HepG2 (cell line): ENCODE results near the gene GCNT3. TPM values are rescaled to one million over a fixed set of nuclear protein-coding genes. Genes with fewer than 3 reads are reported as not detected.

Experiments used
- CEBPB ChIP-seq: IDR thresholded peaks from 2 replicates; pipeline ENCODE4 v1.6.1; 2011; ENCODE audit warnings: low read depth, low read length, improper control_type of control experiment, borderline replicate concordance
- FOXO4 ChIP-seq: sonication (generic); formaldehyde crosslinking; conservative IDR thresholded peaks from 2 replicates; pipeline ENCODE4 v1.8.1; 2023; ENCODE audit warnings: missing genetic modification reagents
- SAP130 ChIP-seq: IDR thresholded peaks from 2 replicates; pipeline ENCODE4 v1.6.1; 2016; ENCODE audit warnings: low read depth
- THAP11 ChIP-seq: IDR thresholded peaks from 2 replicates; pipeline ENCODE4 v1.6.1; 2016; ENCODE audit warnings: missing biosample characterization, missing genetic modification reagents
- XBP1 ChIP-seq: sonication (generic); formaldehyde crosslinking; IDR thresholded peaks from 2 replicates; pipeline ENCODE4 v1.5.0; 2020; ENCODE audit warnings: missing genetic modification reagents
- ZIK1 ChIP-seq: sonication (generic); formaldehyde crosslinking; IDR thresholded peaks from 2 replicates; pipeline ENCODE4 v1.5.0; 2020; ENCODE audit warnings: mild to moderate bottlenecking, low read depth, missing genetic modification reagents, borderline replicate concordance
- ZNF101 ChIP-seq: sonication (generic); formaldehyde crosslinking; IDR thresholded peaks from 2 replicates; pipeline ENCODE4 v1.4.0; 2020; ENCODE audit warnings: mild to moderate bottlenecking, low read depth, missing genetic modification reagents, borderline replicate concordance
- ZNF503 ChIP-seq: sonication (generic); formaldehyde crosslinking; IDR thresholded peaks from 2 replicates; pipeline ENCODE4 v1.4.0; 2020; ENCODE audit warnings: missing genetic modification reagents
- ZNF674 ChIP-seq: sonication (generic); formaldehyde crosslinking; IDR thresholded peaks from 2 replicates; pipeline ENCODE4 v1.5.0; 2020; ENCODE audit warnings: low read depth, mild to moderate bottlenecking, missing genetic modification reagents
- polyA plus RNA-seq, 8 experiments: library from polyadenylated mRNA; depleted of rRNA in 3 of 8; stranded (reverse) in 7 of 8; unstranded in 1 of 8; fragments of >200 nt; fragmentation: Illumina TruSeq in 4 of 8; extraction: Trizol in 4 of 8; gene quantifications; 2 replicates each; pipeline versions ENCODE4 v1.2.1 to v1.2.3, GENCODE V29; 2011 to 2016; ENCODE audit warnings: low read depth in 4 of 8, missing spikeins in 1 of 8, mixed read lengths in 1 of 8; ENCODE audit not compliant: insufficient read depth in 1 of 8
- total RNA-seq, 5 experiments: library from RNA; depleted of rRNA; stranded (reverse); fragments of >200 nt; fragmentation: Illumina TruSeq; extraction: Trizol; gene quantifications; 2 replicates each; pipeline ENCODE4 v1.2.3, GENCODE V29; 2016; ENCODE audit warnings: low read depth in 1 of 5
- TF ChIP-seq, protein P1 (sequence below): sonication (generic); formaldehyde crosslinking; IDR thresholded peaks from 2 replicates; pipeline ENCODE4 v1.8.1; 2023; ENCODE audit warnings: mild to moderate bottlenecking, moderate library complexity, missing genetic modification reagents
- TF ChIP-seq, protein P2 (sequence below): IDR thresholded peaks from 2 replicates; pipeline ENCODE4 v1.4.0; 2020; ENCODE audit warnings: mild to moderate bottlenecking, missing genetic modification reagents

GCNT3 gene
- total and polyA plus RNA-seq, 2 of the 13 experiments (the other 11 are each of a cell fraction or from before 2014, with no cell fraction given) = 6.8 to 9.8 TPM

GRCh38 chr15:59595434-59595915 is 16.1 kb upstream of the GCNT3 start (continued):
- TF ChIP-seq, protein P1, sequence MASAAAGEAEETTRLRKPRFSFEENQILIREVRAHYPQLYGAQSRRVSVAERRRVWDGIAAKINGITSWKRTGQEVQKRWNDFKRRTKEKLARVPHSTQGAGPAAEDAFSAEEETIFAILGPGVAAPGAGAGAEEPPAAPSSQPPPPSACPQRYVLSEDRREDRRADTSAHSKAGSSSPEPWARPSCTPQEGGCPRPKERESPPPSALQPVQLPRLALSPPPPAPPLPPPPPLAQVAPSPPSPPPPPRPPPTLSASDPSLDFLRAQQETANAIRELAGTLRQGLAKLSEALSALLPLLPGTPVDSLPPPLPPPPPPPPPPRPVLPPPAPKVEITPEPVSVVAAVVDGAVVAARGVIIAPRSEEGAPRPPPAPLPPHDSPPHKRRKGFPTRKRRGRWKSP = no peak
- TF ChIP-seq ZIK1 (no peak), FOXO4 (CRISPR knock-in tag) (no peak), THAP11 (CRISPR knock-in tag) (no peak), ZNF101 (CRISPR knock-in tag) (no peak), ZNF503 (no peak), ZNF674 (CRISPR knock-in tag) (no peak), SAP130 (CRISPR knock-in tag) (0 out of 2 replicates have a peak, but pooled peaks have one; percentile 16), CEBPB (no peak), XBP1 (CRISPR knock-in tag) (no peak)
- TF ChIP-seq, protein P2, sequence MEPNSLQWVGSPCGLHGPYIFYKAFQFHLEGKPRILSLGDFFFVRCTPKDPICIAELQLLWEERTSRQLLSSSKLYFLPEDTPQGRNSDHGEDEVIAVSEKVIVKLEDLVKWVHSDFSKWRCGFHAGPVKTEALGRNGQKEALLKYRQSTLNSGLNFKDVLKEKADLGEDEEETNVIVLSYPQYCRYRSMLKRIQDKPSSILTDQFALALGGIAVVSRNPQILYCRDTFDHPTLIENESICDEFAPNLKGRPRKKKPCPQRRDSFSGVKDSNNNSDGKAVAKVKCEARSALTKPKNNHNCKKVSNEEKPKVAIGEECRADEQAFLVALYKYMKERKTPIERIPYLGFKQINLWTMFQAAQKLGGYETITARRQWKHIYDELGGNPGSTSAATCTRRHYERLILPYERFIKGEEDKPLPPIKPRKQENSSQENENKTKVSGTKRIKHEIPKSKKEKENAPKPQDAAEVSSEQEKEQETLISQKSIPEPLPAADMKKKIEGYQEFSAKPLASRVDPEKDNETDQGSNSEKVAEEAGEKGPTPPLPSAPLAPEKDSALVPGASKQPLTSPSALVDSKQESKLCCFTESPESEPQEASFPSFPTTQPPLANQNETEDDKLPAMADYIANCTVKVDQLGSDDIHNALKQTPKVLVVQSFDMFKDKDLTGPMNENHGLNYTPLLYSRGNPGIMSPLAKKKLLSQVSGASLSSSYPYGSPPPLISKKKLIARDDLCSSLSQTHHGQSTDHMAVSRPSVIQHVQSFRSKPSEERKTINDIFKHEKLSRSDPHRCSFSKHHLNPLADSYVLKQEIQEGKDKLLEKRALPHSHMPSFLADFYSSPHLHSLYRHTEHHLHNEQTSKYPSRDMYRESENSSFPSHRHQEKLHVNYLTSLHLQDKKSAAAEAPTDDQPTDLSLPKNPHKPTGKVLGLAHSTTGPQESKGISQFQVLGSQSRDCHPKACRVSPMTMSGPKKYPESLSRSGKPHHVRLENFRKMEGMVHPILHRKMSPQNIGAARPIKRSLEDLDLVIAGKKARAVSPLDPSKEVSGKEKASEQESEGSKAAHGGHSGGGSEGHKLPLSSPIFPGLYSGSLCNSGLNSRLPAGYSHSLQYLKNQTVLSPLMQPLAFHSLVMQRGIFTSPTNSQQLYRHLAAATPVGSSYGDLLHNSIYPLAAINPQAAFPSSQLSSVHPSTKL = peak; percentile 64
